ENCODE data around the gene HYAL1.

HYAL1 gene

GRCh38 chr3:50303013-50303815 is at the start of gene HYAL1:
TSS of gene HYAL1 (minus strand) at chr3:50303574. CDS start at chr3:50302956, 618 bp downstream.
- no peaks in the 10 kb centered on the region for H3K27me3 Mint-ChIP-seq
- DNase-seq (no peak), ATAC-seq (no peak)
- no peaks in the 10 kb centered on the region for H3K9me3 Mint-ChIP-seq
- no peak within 1 kb of the TSS for H3K4me3 Mint-ChIP-seq
- H3K27ac Mint-ChIP-seq, result peak within 1 kb of the TSS in 1 of 2 donors; percentile 95
- peaks cover 22% of the 10 kb centered on the region for H3K4me1 Mint-ChIP-seq

GRCh38 chr3:50352781-50353180 is 49.4 kb upstream of the HYAL1 start:
- peaks cover 91% of the 10 kb centered on the region for H3K4me1 Mint-ChIP-seq
- H3K27me3 Mint-ChIP-seq, result no peaks in the 10 kb centered on the region
- ATAC-seq (no peak), DNase-seq (no peak)
- no peak overlapping the region for H3K4me3 Mint-ChIP-seq
- no peaks in the 10 kb centered on the region for H3K9me3 Mint-ChIP-seq
- H3K27ac Mint-ChIP-seq, result no peak overlapping the region

- peaks cover 88% of the 10 kb centered on the region for H3K4me1 Mint-ChIP-seq
- no peaks in the 10 kb centered on the region for H3K9me3 Mint-ChIP-seq
- peak overlapping the region; percentile 19 to 96 for H3K27ac Mint-ChIP-seq
- DNase-seq (no peak), ATAC-seq (no peak)
- no peaks in the 10 kb centered on the region for H3K27me3 Mint-ChIP-seq
- H3K4me3 Mint-ChIP-seq, result peak overlapping the region; percentile 88 to 90
Observed at GRCh38 chr3:50351323-50351697, 47.9 kb upstream of the HYAL1 start.

- H3K27me3 Mint-ChIP-seq, result no peaks in the 10 kb centered on the region
- peaks cover 88% of the 10 kb centered on the region for H3K4me1 Mint-ChIP-seq
- peak; percentile 98 for DNase-seq
- H3K4me3 Mint-ChIP-seq, result peak within 1 kb of the TSS; percentile 88 to 90
- peak within 1 kb of the TSS; percentile 96 to 97 for H3K27ac Mint-ChIP-seq
- ATAC-seq, result peak; percentile 91
- no peaks in the 10 kb centered on the region for H3K9me3 Mint-ChIP-seq
Observed at GRCh38 chr3:50350527-50351322, 47.4 kb upstream of the HYAL1 start, which contains the start of the genes CYB561D2 and NPRL2. TSS of gene CYB561D2 (plus strand) at chr3:50350862. CDS start at chr3:50351434, 572 bp downstream. TSS of gene NPRL2 (minus strand) at chr3:50350775. CDS start at chr3:50350652, 123 bp downstream.

- ATAC-seq, result no peak
- peak overlapping the region; percentile 88 to 90 for H3K4me3 Mint-ChIP-seq
- no peak for DNase-seq
- H3K4me1 Mint-ChIP-seq, result peaks cover 88% of the 10 kb centered on the region
- peak overlapping the region; percentile 85 to 97 for H3K27ac Mint-ChIP-seq
- H3K27me3 Mint-ChIP-seq, result no peaks in the 10 kb centered on the region
- no peaks in the 10 kb centered on the region for H3K9me3 Mint-ChIP-seq
Observed at GRCh38 chr3:50350213-50350526, 46.8 kb upstream of the HYAL1 start.

- DNase-seq (peak; percentile 73 to 81), ATAC-seq (no peak)
- Mint-ChIP-seq H3K9me3 (no peaks in the 10 kb centered on the region), H3K4me3 (no peak overlapping the region), H3K27ac (peak overlapping the region in 1 of 2 donors; percentile 39), H3K27me3 (no peaks in the 10 kb centered on the region), H3K4me1 (peaks cover 80% of the 10 kb centered on the region)
Observed at GRCh38 chr3:50347187-50347813, 43.9 kb upstream of the HYAL1 start.

- Mint-ChIP-seq H3K4me1 (peaks cover 78% of the 10 kb centered on the region), H3K4me3 (peak within 1 kb of the TSS; percentile 80 to 81), H3K9me3 (no peaks in the 10 kb centered on the region), H3K27me3 (no peaks in the 10 kb centered on the region), H3K27ac (no peak within 1 kb of the TSS)
- DNase-seq, result peak; percentile 77 to 79
- peak; percentile 26 for ATAC-seq
Observed at GRCh38 chr3:50345586-50346234, 42.3 kb upstream of the HYAL1 start, which contains the start of gene ZMYND10. TSS of gene ZMYND10 (minus strand) at chr3:50345732. CDS start at chr3:50345579, 153 bp downstream.

GRCh38 chr3:50345008-50345407 is 41.6 kb upstream of the HYAL1 start:
- H3K27me3 Mint-ChIP-seq, result no peaks in the 10 kb centered on the region
- ATAC-seq, result no peak
- peaks cover 72% of the 10 kb centered on the region for H3K4me1 Mint-ChIP-seq
- H3K4me3 Mint-ChIP-seq, result peak overlapping the region in 1 of 2 donors; percentile 80
- H3K9me3 Mint-ChIP-seq, result no peaks in the 10 kb centered on the region
- no peak for DNase-seq
- no peak overlapping the region for H3K27ac Mint-ChIP-seq

- H3K27me3 Mint-ChIP-seq, result no peaks in the 10 kb centered on the region
- no peak overlapping the region for H3K27ac Mint-ChIP-seq
- H3K4me3 Mint-ChIP-seq, result no peak overlapping the region
- peaks cover 72% of the 10 kb centered on the region for H3K4me1 Mint-ChIP-seq
- ATAC-seq (no peak), DNase-seq (no peak)
- H3K9me3 Mint-ChIP-seq, result no peaks in the 10 kb centered on the region
Observed at GRCh38 chr3:50342813-50343633, 39.6 kb upstream of the HYAL1 start.

- no peak overlapping the region for H3K27ac Mint-ChIP-seq
- peaks cover 65% of the 10 kb centered on the region for H3K4me1 Mint-ChIP-seq
- DNase-seq, result no peak
- H3K9me3 Mint-ChIP-seq, result no peaks in the 10 kb centered on the region
- no peaks in the 10 kb centered on the region for H3K27me3 Mint-ChIP-seq
- ATAC-seq, result no peak
- H3K4me3 Mint-ChIP-seq, result no peak overlapping the region
Observed at GRCh38 chr3:50341996-50342650, 38.7 kb upstream of the HYAL1 start.

- no peaks in the 10 kb centered on the region for H3K27me3 Mint-ChIP-seq
- peaks cover 66% of the 10 kb centered on the region for H3K4me1 Mint-ChIP-seq
- peak overlapping the region in 1 of 2 donors; percentile 8 for H3K27ac Mint-ChIP-seq
- DNase-seq (no peak), ATAC-seq (no peak)
- H3K9me3 Mint-ChIP-seq, result no peaks in the 10 kb centered on the region
- peak overlapping the region; percentile 88 to 91 for H3K4me3 Mint-ChIP-seq
Observed at GRCh38 chr3:50341537-50341936, 38.2 kb upstream of the HYAL1 start.

GRCh38 chr3:50340448-50341329 is 37.3 kb upstream of the HYAL1 start, which contains the start of gene RASSF1:
TSS of gene RASSF1 (minus strand) at chr3:50340836. CDS start at chr3:50340805, 31 bp downstream.
- peak within 1 kb of the TSS; percentile 85 to 96 for H3K27ac Mint-ChIP-seq
- H3K4me3 Mint-ChIP-seq, result peak within 1 kb of the TSS; percentile 88 to 91
- no peaks in the 10 kb centered on the region for H3K9me3 Mint-ChIP-seq
- DNase-seq (peak; percentile 67 to 82), ATAC-seq (peak; percentile 48)
- peaks cover 66% of the 10 kb centered on the region for H3K4me1 Mint-ChIP-seq
- H3K27me3 Mint-ChIP-seq, result no peaks in the 10 kb centered on the region

- no peak for ATAC-seq
- no peaks in the 10 kb centered on the region for H3K9me3 Mint-ChIP-seq
- no peaks in the 10 kb centered on the region for H3K27me3 Mint-ChIP-seq
Observed at GRCh38 chr3:50340147-50340447, 36.7 kb upstream of the HYAL1 start.

More at GRCh38 chr3:50340147-50340447, 36.7 kb upstream of the HYAL1 start:
- peaks cover 66% of the 10 kb centered on the region for H3K4me1 Mint-ChIP-seq
- H3K4me3 Mint-ChIP-seq, result peak overlapping the region; percentile 88 to 91
- peak overlapping the region; percentile 67 to 77 for H3K27ac Mint-ChIP-seq
- DNase-seq, result no peak

Data from stimulated activated naive CD8-positive, alpha-beta T cell treated with anti-CD3 and anti-CD28 coated beads, Interleukin-15, amount 100 ng/mL, for 72 hours (primary cell).